AG10803 (cell line): Measurements from ENCODE around the gene FFAR3.

ENCODE experiments used
- DNase-seq: peaks from one replicate; pipeline ENCODE4 v3.0.0; 2010; ENCODE audit warnings: low read depth
- H3K4me3 ChIP-seq: 2 replicates; pipeline ENCODE4 v1.5.1; 2011; ENCODE audit warnings: mild to moderate bottlenecking, low read length, control low read depth
- TF ChIP-seq, protein P1 (sequence below): conservative IDR thresholded peaks from 2 replicates; pipeline ENCODE4 v1.5.1; 2011; ENCODE audit warnings: mild to moderate bottlenecking, low read length, control low read depth, inconsistent platforms

Gene FFAR3

GRCh38 chr19:35313587-35313986 is 44.7 kb upstream of the FFAR3 start:
- no peak for DNase-seq
- H3K4me3 ChIP-seq: no peak overlapping the region
- TF ChIP-seq, protein P1, sequence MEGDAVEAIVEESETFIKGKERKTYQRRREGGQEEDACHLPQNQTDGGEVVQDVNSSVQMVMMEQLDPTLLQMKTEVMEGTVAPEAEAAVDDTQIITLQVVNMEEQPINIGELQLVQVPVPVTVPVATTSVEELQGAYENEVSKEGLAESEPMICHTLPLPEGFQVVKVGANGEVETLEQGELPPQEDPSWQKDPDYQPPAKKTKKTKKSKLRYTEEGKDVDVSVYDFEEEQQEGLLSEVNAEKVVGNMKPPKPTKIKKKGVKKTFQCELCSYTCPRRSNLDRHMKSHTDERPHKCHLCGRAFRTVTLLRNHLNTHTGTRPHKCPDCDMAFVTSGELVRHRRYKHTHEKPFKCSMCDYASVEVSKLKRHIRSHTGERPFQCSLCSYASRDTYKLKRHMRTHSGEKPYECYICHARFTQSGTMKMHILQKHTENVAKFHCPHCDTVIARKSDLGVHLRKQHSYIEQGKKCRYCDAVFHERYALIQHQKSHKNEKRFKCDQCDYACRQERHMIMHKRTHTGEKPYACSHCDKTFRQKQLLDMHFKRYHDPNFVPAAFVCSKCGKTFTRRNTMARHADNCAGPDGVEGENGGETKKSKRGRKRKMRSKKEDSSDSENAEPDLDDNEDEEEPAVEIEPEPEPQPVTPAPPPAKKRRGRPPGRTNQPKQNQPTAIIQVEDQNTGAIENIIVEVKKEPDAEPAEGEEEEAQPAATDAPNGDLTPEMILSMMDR: no peak

- DNase-seq: no peak
- no peak overlapping the region for H3K4me3 ChIP-seq
- TF ChIP-seq, protein P1: no peak
Measured at GRCh38 chr19:35314031-35314430, 44.2 kb upstream of the FFAR3 start.

GRCh38 chr19:35314858-35315470 is 43.3 kb upstream of the FFAR3 start:
- TF ChIP-seq, protein P1: no peak
- no peak overlapping the region for H3K4me3 ChIP-seq
- no peak for DNase-seq

GRCh38 chr19:35315883-35316282 is 42.4 kb upstream of the FFAR3 start:
- TF ChIP-seq, protein P1: no peak
- no peak for DNase-seq
- H3K4me3 ChIP-seq: no peak overlapping the region

DNA sequence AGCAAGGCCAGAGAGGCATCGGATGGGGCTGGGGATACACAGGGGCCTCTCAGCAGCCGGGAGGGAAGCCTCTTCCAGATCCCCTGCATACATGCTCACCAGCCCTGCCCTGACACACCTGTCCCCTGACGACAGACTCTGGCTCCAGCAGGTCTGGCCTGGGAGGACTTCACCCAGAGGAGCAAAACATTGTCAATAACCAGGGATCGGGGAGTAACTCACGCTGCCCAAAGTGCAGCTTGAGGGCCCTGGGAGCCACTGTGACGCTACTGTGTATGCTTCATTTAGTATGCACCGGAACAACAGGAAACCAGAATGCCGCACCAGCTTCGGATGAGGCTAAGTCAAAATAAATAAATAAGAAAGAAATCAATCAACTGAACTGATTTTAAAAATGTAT is 41.7 kb upstream of the FFAR3 start:
- TF ChIP-seq, protein P1: no peak
- DNase-seq: no peak
- no peak overlapping the region for H3K4me3 ChIP-seq

GRCh38 chr19:35317464-35318043 is 40.7 kb upstream of the FFAR3 start:
- TF ChIP-seq, protein P1: no peak
- H3K4me3 ChIP-seq: no peak overlapping the region
- DNase-seq: no peak
